HUES64 (cell line): Measurements from ENCODE around the gene RHOBTB1.

Experiments
- H3K27ac ChIP-seq: 2 replicates; pipeline ENCODE4 v1.7.0; 2013; ENCODE audit warnings: low read depth, low read length, inconsistent platforms
- H3K27me3 ChIP-seq: 2 replicates; pipeline ENCODE4 v1.6.1; 2013; ENCODE audit warnings: mild to moderate bottlenecking, low read length; ENCODE audit not compliant: insufficient read depth
- H3K36me3 ChIP-seq: 2 replicates; pipeline ENCODE4 v1.6.1; 2013; ENCODE audit warnings: mild to moderate bottlenecking, low read length; ENCODE audit not compliant: insufficient read depth
- H3K4me1 ChIP-seq: 2 replicates; pipeline ENCODE4 v1.6.1; 2013; ENCODE audit warnings: mild to moderate bottlenecking, low read length, moderate library complexity; ENCODE audit not compliant: insufficient read depth
- H3K4me3 ChIP-seq: 2 replicates; pipeline ENCODE4 v1.5.1; 2013; ENCODE audit warnings: mild to moderate bottlenecking, low read length, moderate library complexity
- H3K9ac ChIP-seq: 2 replicates; pipeline ENCODE4 v1.6.1; 2013; ENCODE audit warnings: mild to moderate bottlenecking, low read depth, low read length
- H3K9me3 ChIP-seq: 2 replicates; pipeline ENCODE4 v1.6.1; 2013; ENCODE audit warnings: low read depth, low read length; ENCODE audit not compliant: insufficient read depth
- WGBS: fragments of 150-250, 120-280 bp; methylation state at CpG from one replicate; pipeline ENCODE4 v1.1.7; 2013; ENCODE audit warnings: missing lambda C conversion rate; 5-methylcytosine and 5-hydroxymethylcytosine counted together

RHOBTB1 gene

GRCh38 chr10:60899266-60899665 lies 44.7 kb downstream of the RHOBTB1 start:
- no peak overlapping the region for H3K27ac ChIP-seq
- H3K36me3 ChIP-seq = no peaks in the 10 kb centered on the region
- peaks cover 4% of the 10 kb centered on the region; the same call in 1 of the 2 replicates for H3K4me1 ChIP-seq
- 92% methylated on average over 7 of the region's 7 CpGs for WGBS
- no peak overlapping the region for H3K9ac ChIP-seq
- H3K4me3 ChIP-seq = no peak overlapping the region
- no peaks in the 10 kb centered on the region for H3K9me3 ChIP-seq
- H3K27me3 ChIP-seq = no peaks in the 10 kb centered on the region

- 90% methylated on average over 5 of the region's 5 CpGs for WGBS
- H3K27ac ChIP-seq = no peak overlapping the region
- H3K4me3 ChIP-seq = no peak overlapping the region
- H3K9me3 ChIP-seq = no peaks in the 10 kb centered on the region
- no peaks in the 10 kb centered on the region for H3K27me3 ChIP-seq
- no peak overlapping the region for H3K9ac ChIP-seq
- peaks cover 4% of the 10 kb centered on the region; the same call in 1 of the 2 replicates for H3K4me1 ChIP-seq
- H3K36me3 ChIP-seq = no peaks in the 10 kb centered on the region
Measured at GRCh38 chr10:60898321-60898720, 45.7 kb downstream of the RHOBTB1 start.

- no peak overlapping the region for H3K4me3 ChIP-seq
- no peaks in the 10 kb centered on the region for H3K27me3 ChIP-seq
- WGBS = 92% methylated on average over 2 of the region's 2 CpGs
- H3K4me1 ChIP-seq = peaks cover 4% of the 10 kb centered on the region; the same call in 1 of the 2 replicates
- no peak overlapping the region for H3K9ac ChIP-seq
- H3K36me3 ChIP-seq = no peaks in the 10 kb centered on the region
- H3K9me3 ChIP-seq = no peaks in the 10 kb centered on the region
- H3K27ac ChIP-seq = no peak overlapping the region
Measured at GRCh38 chr10:60896810-60897209, 47.2 kb downstream of the RHOBTB1 start.

- H3K27me3 ChIP-seq = no peaks in the 10 kb centered on the region
- H3K9ac ChIP-seq = no peak overlapping the region
- H3K36me3 ChIP-seq = no peaks in the 10 kb centered on the region
- H3K4me1 ChIP-seq = peaks cover 4% of the 10 kb centered on the region; the same call in 1 of the 2 replicates
- H3K9me3 ChIP-seq = no peaks in the 10 kb centered on the region
- no peak overlapping the region for H3K27ac ChIP-seq
- no peak overlapping the region for H3K4me3 ChIP-seq
Measured at GRCh38 chr10:60896033-60896432, 48.0 kb downstream of the RHOBTB1 start.

GRCh38 chr10:60894786-60895185 lies 49.2 kb downstream of the RHOBTB1 start:
- H3K36me3 ChIP-seq = no peaks in the 10 kb centered on the region
- H3K4me1 ChIP-seq = peaks cover 4% of the 10 kb centered on the region; the same call in 1 of the 2 replicates
- no peak overlapping the region for H3K27ac ChIP-seq
- no peaks in the 10 kb centered on the region for H3K9me3 ChIP-seq
- no peak overlapping the region for H3K9ac ChIP-seq
- no peak overlapping the region for H3K4me3 ChIP-seq
- no peaks in the 10 kb centered on the region for H3K27me3 ChIP-seq

GRCh38 chr10:60893231-60893630 lies 50.8 kb downstream of the RHOBTB1 start:
- no peak overlapping the region for H3K9ac ChIP-seq
- H3K4me1 ChIP-seq = no peaks in the 10 kb centered on the region
- no peak overlapping the region for H3K27ac ChIP-seq
- H3K9me3 ChIP-seq = no peaks in the 10 kb centered on the region
- WGBS = 93% methylated on average over 3 of the region's 3 CpGs
- H3K4me3 ChIP-seq = no peak overlapping the region
- H3K36me3 ChIP-seq = no peaks in the 10 kb centered on the region
- no peaks in the 10 kb centered on the region for H3K27me3 ChIP-seq

GRCh38 chr10:60892571-60892970 lies 51.4 kb downstream of the RHOBTB1 start:
- no peaks in the 10 kb centered on the region for H3K36me3 ChIP-seq
- no peak overlapping the region for H3K9ac ChIP-seq
- H3K9me3 ChIP-seq = no peaks in the 10 kb centered on the region
- H3K27me3 ChIP-seq = no peaks in the 10 kb centered on the region
- 98% methylated on average over 8 of the region's 8 CpGs for WGBS
- H3K4me1 ChIP-seq = no peaks in the 10 kb centered on the region
- H3K27ac ChIP-seq = no peak overlapping the region
- no peak overlapping the region for H3K4me3 ChIP-seq

- Histone ChIP-seq H3K27ac (no peak overlapping the region), H3K9me3 (no peaks in the 10 kb centered on the region), H3K9ac (no peak overlapping the region), H3K36me3 (no peaks in the 10 kb centered on the region), H3K4me3 (no peak overlapping the region), H3K4me1 (no peaks in the 10 kb centered on the region), H3K27me3 (no peaks in the 10 kb centered on the region)
- WGBS = 100% methylated on average over 1 of the region's 1 CpG
Measured at GRCh38 chr10:60890811-60891210, 53.2 kb downstream of the RHOBTB1 start.

GRCh38 chr10:60883187-60883586 lies 60.8 kb downstream of the RHOBTB1 start:
- Histone ChIP-seq H3K4me3 (no peak overlapping the region), H3K27me3 (no peaks in the 10 kb centered on the region), H3K27ac (no peak overlapping the region), H3K36me3 (no peaks in the 10 kb centered on the region), H3K9me3 (no peaks in the 10 kb centered on the region), H3K9ac (no peak overlapping the region), H3K4me1 (peaks cover 13% of the 10 kb centered on the region; the same call in 1 of the 2 replicates)
- WGBS = 93% methylated on average over 6 of the region's 6 CpGs

- Histone ChIP-seq H3K36me3 (no peaks in the 10 kb centered on the region), H3K9ac (no peak overlapping the region), H3K27me3 (no peaks in the 10 kb centered on the region), H3K4me3 (no peak overlapping the region), H3K4me1 (peaks cover 6% of the 10 kb centered on the region), H3K9me3 (no peaks in the 10 kb centered on the region), H3K27ac (no peak overlapping the region)
- 97% methylated on average over 3 of the region's 3 CpGs for WGBS
Measured at GRCh38 chr10:60878224-60878623, 65.8 kb downstream of the RHOBTB1 start.

- no peak overlapping the region for H3K27ac ChIP-seq
- H3K27me3 ChIP-seq = no peaks in the 10 kb centered on the region
- WGBS = 96% methylated on average over 2 of the region's 2 CpGs
- H3K4me3 ChIP-seq = no peak overlapping the region
- H3K36me3 ChIP-seq = no peaks in the 10 kb centered on the region
- H3K9ac ChIP-seq = no peak overlapping the region
- H3K9me3 ChIP-seq = no peaks in the 10 kb centered on the region
- H3K4me1 ChIP-seq = peaks cover 6% of the 10 kb centered on the region
Measured at GRCh38 chr10:60877777-60878120, 66.2 kb downstream of the RHOBTB1 start.

GRCh38 chr10:60877061-60877776 lies 66.8 kb downstream of the RHOBTB1 start:
- Histone ChIP-seq H3K4me3 (no peak overlapping the region), H3K9me3 (no peaks in the 10 kb centered on the region), H3K4me1 (peaks cover 3% of the 10 kb centered on the region), H3K36me3 (no peaks in the 10 kb centered on the region), H3K27me3 (no peaks in the 10 kb centered on the region), H3K27ac (no peak overlapping the region), H3K9ac (no peak overlapping the region)
- WGBS = 87% methylated on average over 3 of the region's 3 CpGs
